Body of pancreas (tissue), 4 donors: ENCODE measurements around the gene CCDC110. TPM values are rescaled to one million over a fixed set of nuclear protein-coding genes. Genes with fewer than 3 reads are reported as not detected.

Experiments
- ATAC-seq: fragments of 150-250 bp; one replicate; pipeline ENCODE4 v1.9.1; 2016
- DNase-seq, 4 donors: peaks; one replicate each; pipeline ENCODE4 v3.0.0-alpha.2; 2019
- H3K27ac ChIP-seq, 4 donors: fragments of 200-600 bp; sonication (generic); 1 replicate in 3 of 4; 2 replicates in 1 of 4; pipeline versions ENCODE4 v1.5.1 to v1.6.1; 2016 to 2019; ENCODE audit warnings: mild to moderate bottlenecking in 1 of 4, mixed read lengths in 1 of 4, moderate library complexity in 1 of 4
- H3K27me3 ChIP-seq, 2 donors: fragments of 200-600 bp; sonication (generic); one replicate each; pipeline ENCODE4 v1.6.0; 2016; ENCODE audit warnings: mild to moderate bottlenecking in 1 of 2
- H3K36me3 ChIP-seq, 2 donors: fragments of 200-600 bp; sonication (generic); replicated peaks in 1 of 2; 2 replicates each; pipeline ENCODE4 v1.5.1; 2016; ENCODE audit warnings: low read depth in 2 of 2; ENCODE audit not compliant: insufficient read depth in 1 of 2
- H3K4me1 ChIP-seq: fragments of 200-600 bp; sonication (generic); one replicate; pipeline ENCODE4 v1.6.0; 2016
- H3K4me3 ChIP-seq, 2 donors: fragments of 200-600 bp; sonication (generic); 1 replicate in 1 of 2; 2 replicates in 1 of 2; pipeline ENCODE4 v1.5.1; 2016 to 2019
- H3K9me3 ChIP-seq, 3 donors: fragments of 200-600 bp; sonication (generic); 1 replicate in 2 of 3; 2 replicates in 1 of 3; pipeline ENCODE4 v1.5.1; 2016
- CTCF ChIP-seq, 7 experiments: fragments of 450-650 bp in 4 of 7; fragments of 200-600 bp in 3 of 7; sonication (generic) in 3 of 7; IDR thresholded peaks; one replicate each; pipeline ENCODE4 v1.5.1; 2016 to 2019; ENCODE audit warnings: antibody characterized with exemption in 7 of 7
- POLR2A ChIP-seq, 3 donors: fragments of 450-650 bp; IDR thresholded peaks; one replicate each; pipeline ENCODE4 v1.6.1; 2016; ENCODE audit warnings: antibody characterized with exemption in 3 of 3, mild to moderate bottlenecking in 2 of 3
- WGBS, 2 donors: methylation state at CpG; one replicate each; pipeline ENCODE4 v1.1.5; 2017; 5-methylcytosine and 5-hydroxymethylcytosine counted together
- intact Hi-C: fragments of 100-400 bp; cut with DNase I; formaldehyde crosslinking; loops from one replicate; pipeline ENCODE4 v1.15.1; 2023
- total RNA-seq, 2 donors: library from RNA; depleted of rRNA; stranded (reverse); fragments of >200 nt; gene quantifications; one replicate each; pipeline ENCODE4 v1.1.0, GENCODE V29; 2016

CCDC110 gene
- total RNA-seq, 2 donors from 2014 or later, result 15.3 to 20.1 TPM

GRCh38 chr4:185435466-185435865 is 36.1 kb downstream of the CCDC110 start:
- Histone ChIP-seq H3K4me1 (no peaks in the 10 kb centered on the region), H3K4me3 (no peak overlapping the region), H3K27ac (no peak overlapping the region), H3K27me3 (no peaks in the 10 kb centered on the region), H3K9me3 (no peaks in the 10 kb centered on the region), H3K36me3 (no peaks in the 10 kb centered on the region)
- intact Hi-C loops, result no loop called here
- no peak for TF ChIP-seq POLR2A (IDR thresholded peaks at IDR 0.05)
- TF ChIP-seq CTCF (IDR thresholded peaks at IDR 0.05), result no peak
- DNase-seq (no peak), ATAC-seq (no peak)

GRCh38 chr4:185429660-185430059 is 41.9 kb downstream of the CCDC110 start:
- intact Hi-C loops, result no loop called here
- ATAC-seq (no peak), DNase-seq (no peak)
- Histone ChIP-seq H3K36me3 (no peaks in the 10 kb centered on the region), H3K4me3 (no peak overlapping the region), H3K9me3 (no peaks in the 10 kb centered on the region), H3K27ac (no peak overlapping the region), H3K4me1 (peaks cover 8% of the 10 kb centered on the region), H3K27me3 (no peaks in the 10 kb centered on the region)
- WGBS, 2 donors, result 54 to 65% methylated on average over 5 of the region's 5 CpGs
- TF ChIP-seq POLR2A (IDR thresholded peaks at IDR 0.05) (no peak), CTCF (IDR thresholded peaks at IDR 0.05) (no peak)

DNA sequence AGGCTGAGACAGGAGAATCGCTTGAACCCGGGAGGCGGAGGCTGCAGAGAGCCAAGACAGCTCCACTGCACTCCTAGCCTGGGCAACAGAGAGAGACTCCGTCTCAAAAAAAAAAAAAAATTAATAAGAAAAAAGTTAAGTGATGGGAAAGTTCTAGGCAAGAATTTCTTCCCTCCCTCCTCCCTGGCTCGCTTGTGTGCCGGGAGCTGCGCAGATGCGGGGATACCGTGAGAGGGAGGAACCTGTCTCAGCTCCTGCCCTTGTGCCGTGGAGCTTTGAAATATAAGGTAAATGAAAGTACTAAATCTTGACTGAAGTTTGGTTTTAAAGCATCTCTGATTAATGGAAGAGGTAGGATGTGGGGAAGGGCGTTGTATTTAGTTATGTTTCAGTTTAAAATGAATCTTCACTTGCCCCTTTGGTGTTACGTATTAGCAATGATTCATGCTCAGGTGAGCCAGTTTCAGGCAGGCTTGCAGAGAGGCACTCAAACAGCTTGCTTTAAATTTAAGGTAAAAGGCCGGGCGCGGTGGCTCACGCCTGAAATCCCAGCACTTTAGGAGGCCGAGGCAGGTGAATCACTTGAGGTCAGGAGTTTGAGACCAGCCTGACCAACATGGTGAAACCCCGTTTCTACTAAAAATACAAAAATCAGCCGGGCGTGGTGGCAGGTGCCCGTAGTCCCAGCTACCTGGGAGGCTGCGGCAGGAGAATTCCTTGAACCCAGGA is 44.4 kb downstream of the CCDC110 start:
- 85 to 91% methylated on average over 18 of the region's 22 CpGs for WGBS, 2 donors
- no peak for ATAC-seq

GRCh38 chr4:185425647-185426352 is 45.7 kb downstream of the CCDC110 start, which contains the start of gene UFSP2:
TSS of gene UFSP2 (minus strand) at chr4:185425964. CDS start at chr4:185425868, 96 bp downstream.
- intact Hi-C loops, result no loop called here
- WGBS, 2 donors, result 0 to 1% methylated on average over 40 to 66 of the region's 66 CpGs
- peak; percentile 88 to 92 (median 90) for DNase-seq

More for the DNA sequence above, 44.4 kb downstream of the CCDC110 start:
- no peaks in the 10 kb centered on the region for H3K9me3 ChIP-seq
- H3K4me1 ChIP-seq, result peaks cover 21% of the 10 kb centered on the region
- H3K4me3 ChIP-seq, result no peak overlapping the region
- no peak for DNase-seq
- H3K27me3 ChIP-seq, result no peaks in the 10 kb centered on the region
- H3K27ac ChIP-seq, result no peak overlapping the region
- intact Hi-C loops, result no loop called here
- H3K36me3 ChIP-seq, result no peaks in the 10 kb centered on the region
- TF ChIP-seq CTCF (IDR thresholded peaks at IDR 0.05) (no peak), POLR2A (IDR thresholded peaks at IDR 0.05) (no peak)

More at GRCh38 chr4:185425647-185426352, 45.7 kb downstream of the CCDC110 start, which contains the start of gene UFSP2:
- Histone ChIP-seq H3K9me3 (no peaks in the 10 kb centered on the region), H3K27me3 (no peaks in the 10 kb centered on the region), H3K36me3 (no peaks in the 10 kb centered on the region), H3K4me3 (peak within 1 kb of the TSS; percentile 26 to 87), H3K4me1 (peaks cover 21% of the 10 kb centered on the region), H3K27ac (peak within 1 kb of the TSS; percentile 96 to 98 (median 96))
- TF ChIP-seq CTCF (IDR thresholded peaks at IDR 0.05), result peak in 2 of 7 experiments; percentile 2 to 5
- TF ChIP-seq POLR2A (IDR thresholded peaks at IDR 0.05), result peak; percentile 70 to 86 (median 86)
- ATAC-seq, result peak; percentile 96
